ENCODE data around the gene PDSS1.
"Not testable (repeated sequence)": the region's sequence is repeated elsewhere in the genome, so short reads cannot be mapped to it uniquely, and the experiment has no call there.

Gene PDSS1

GRCh38 chr10:26697163-26697921 is at the start of gene PDSS1:
Gene PDSS1 (plus strand): TSS chr10:26697701. CDS start chr10:26697712, 11 bp downstream.
- DNase-seq, result peak; percentile 42

GRCh38 chr10:26648245-26648636 is 49.3 kb upstream of the PDSS1 start:
- DNase-seq, result not testable (repeated sequence)

GRCh38 chr10:26650406-26650805 is 47.1 kb upstream of the PDSS1 start:
- DNase-seq, result no peak

- not testable (repeated sequence) for DNase-seq
Measured at GRCh38 chr10:26651476-26651875, 46.0 kb upstream of the PDSS1 start.

- DNase-seq, result no peak
Measured at GRCh38 chr10:26653004-26653403, 44.5 kb upstream of the PDSS1 start.

- no peak for DNase-seq
Measured at GRCh38 chr10:26655746-26656145, 41.8 kb upstream of the PDSS1 start.

- DNase-seq, result no peak
Measured at GRCh38 chr10:26662864-26663263, 34.6 kb upstream of the PDSS1 start.

- DNase-seq, result no peak
Measured at GRCh38 chr10:26665080-26666048, 32.1 kb upstream of the PDSS1 start.

- DNase-seq, result no peak
Measured at GRCh38 chr10:26675873-26676257, 21.6 kb upstream of the PDSS1 start.

GRCh38 chr10:26679588-26679987 is 17.9 kb upstream of the PDSS1 start:
- DNase-seq, result no peak

GRCh38 chr10:26681076-26681475 is 16.4 kb upstream of the PDSS1 start:
- DNase-seq, result no peak

- not testable (repeated sequence) for DNase-seq
Measured at GRCh38 chr10:26681971-26682370, 15.5 kb upstream of the PDSS1 start.

GRCh38 chr10:26682931-26683330 is 14.6 kb upstream of the PDSS1 start:
- no peak for DNase-seq

GRCh38 chr10:26684667-26685264 is 12.7 kb upstream of the PDSS1 start:
- peak; percentile 8 for DNase-seq

- DNase-seq, result no peak
Measured at GRCh38 chr10:26685441-26685840, 12.1 kb upstream of the PDSS1 start.

GRCh38 chr10:26689399-26689798 is 8.1 kb upstream of the PDSS1 start:
- DNase-seq, result no peak

- DNase-seq, result no peak
Measured at GRCh38 chr10:26690731-26691475, 6.6 kb upstream of the PDSS1 start.

GRCh38 chr10:26694536-26694935 is 3.0 kb upstream of the PDSS1 start:
- not testable (repeated sequence) for DNase-seq

- DNase-seq, result no peak
Measured at GRCh38 chr10:26696786-26697162, 727 bp upstream of the PDSS1 start.

GRCh38 chr10:26697922-26698608 is 564 bp downstream of the PDSS1 start:
- DNase-seq, result no peak

GRCh38 chr10:26698909-26699308 is 1.4 kb downstream of the PDSS1 start:
- no peak for DNase-seq

GRCh38 chr10:26699631-26700030 is 2.1 kb downstream of the PDSS1 start:
- no peak for DNase-seq
